Endothelial cell of umbilical vein (primary cell): ENCODE data around the gene BCL2. TPM values are rescaled to one million over a fixed set of nuclear protein-coding genes. Genes with fewer than 3 reads are reported as not detected.

Experiments used
- BruUV-seq: library from RNA; stranded (reverse); fragments of 400-500 nt; replicated peaks from 2 replicates; lab custom pipeline; 2021; lab: Mats Ljungman, UMichigan
- CTCF ChIA-PET: fragments of 300-600, 350-600 bp; sonication (Branson Sonifier 250); formaldehyde crosslinking; loops from one replicate; lab custom pipeline; 2021; ENCODE audit warnings: antibody characterized with exemption, inconsistent platforms; lab: Charles Lee
- POLR2A ChIA-PET: fragments of 300-600, 350-600 bp; sonication (Branson Sonifier 250); formaldehyde crosslinking; loops from one replicate; lab custom pipeline; 2021; ENCODE audit warnings: antibody characterized with exemption, inconsistent platforms; lab: Charles Lee
- DNase-seq: peaks from one replicate; pipeline ENCODE4 v3.0.0-alpha.2; 2011; ENCODE audit warnings: low read depth, low spot score
- FAIRE-seq: peaks from 2 replicates; lab custom pipeline; 2011; peaks lifted over from hg19 to GRCh38; lab: Jason Lieb, UNC
- H2AFZ ChIP-seq: 2 replicates; pipeline ENCODE4 v1.6.0; 2012; ENCODE audit warnings: low read depth, low read length, control low read depth, inconsistent platforms
- H3K27ac ChIP-seq: 2 replicates; pipeline ENCODE4 v1.5.1; 2011; ENCODE audit warnings: low read depth, mild to moderate bottlenecking, control low read depth, low read length, moderate library complexity; ENCODE audit not compliant: insufficient read depth
- H3K27me3 ChIP-seq, 2 experiments: 2 replicates each; pipeline versions ENCODE4 v1.6.0 to v1.6.1; 2011; ENCODE audit warnings: low read length in 2 of 2, mixed read lengths in 1 of 2; ENCODE audit not compliant: control insufficient read depth in 2 of 2, insufficient read depth in 2 of 2
- H3K36me3 ChIP-seq, 2 experiments: 2 replicates in 1 of 2; 3 replicates in 1 of 2; pipeline ENCODE4 v1.5.1; 2011; ENCODE audit warnings: low read length in 2 of 2, mild to moderate bottlenecking in 1 of 2, moderate library complexity in 1 of 2; ENCODE audit not compliant: control insufficient read depth in 2 of 2, insufficient read depth in 2 of 2; ENCODE audit errors: extremely low read depth in 1 of 2
- H3K4me1 ChIP-seq: 3 replicates; pipeline ENCODE4 v1.5.1; 2011; ENCODE audit warnings: mild to moderate bottlenecking, low read length; ENCODE audit not compliant: control insufficient read depth, insufficient read depth; ENCODE audit errors: extremely low read depth
- H3K4me2 ChIP-seq: 2 replicates; pipeline ENCODE4 v1.6.1; 2011; ENCODE audit warnings: low read length, control low read depth, mixed read lengths; ENCODE audit not compliant: insufficient read depth
- H3K4me3 ChIP-seq, 3 experiments: fragments of 200-600 bp in 1 of 3; sonication (generic), shearing (Covaris generic) in 1 of 3; replicated peaks in 1 of 3; 2 replicates each; pipeline ENCODE4 v1.5.1; 2011 to 2016; ENCODE audit warnings: control low read depth in 3 of 3, low read length in 3 of 3, mild to moderate bottlenecking in 2 of 3, inconsistent platforms in 1 of 3, low read depth in 1 of 3, moderate library complexity in 1 of 3; ENCODE audit not compliant: insufficient read depth in 1 of 3
- H3K79me2 ChIP-seq: 2 replicates; pipeline ENCODE4 v1.6.0; 2012; ENCODE audit warnings: low read length, inconsistent platforms; ENCODE audit not compliant: control insufficient read depth, insufficient read depth
- H3K9ac ChIP-seq: replicated peaks from 2 replicates; pipeline ENCODE3; 2011; ENCODE audit warnings: low read length, control low read depth; ENCODE audit not compliant: insufficient read depth; ENCODE audit errors: extremely low read depth
- H3K9me1 ChIP-seq: replicated peaks from 3 replicates; pipeline ENCODE4 v1.6.0; 2011; ENCODE audit warnings: mild to moderate bottlenecking, low read length; ENCODE audit not compliant: control insufficient read depth, insufficient read depth; ENCODE audit errors: extremely low read depth
- H3K9me3 ChIP-seq: replicated peaks from 2 replicates; pipeline ENCODE4 v1.5.1; 2012; ENCODE audit warnings: low read length, inconsistent platforms; ENCODE audit not compliant: control insufficient read depth, insufficient read depth
- H4K20me1 ChIP-seq: replicated peaks from 2 replicates; pipeline ENCODE3; 2011; ENCODE audit warnings: mild to moderate bottlenecking, low read length; ENCODE audit not compliant: control insufficient read depth, insufficient read depth; ENCODE audit errors: extremely low read depth
- EZH2 ChIP-seq: IDR thresholded peaks from 2 replicates; pipeline ENCODE4 v1.6.1; 2012; ENCODE audit warnings: borderline replicate concordance, low read depth, mild to moderate bottlenecking, moderate library complexity, low read length, inconsistent platforms; ENCODE audit not compliant: severe bottlenecking
- FOS ChIP-seq: IDR thresholded peaks from 2 replicates; pipeline ENCODE4 v1.6.1; 2011; ENCODE audit warnings: mild to moderate bottlenecking, low read length, moderate library complexity, borderline replicate concordance; ENCODE audit not compliant: insufficient read depth
- GATA2 ChIP-seq: IDR thresholded peaks from 2 replicates; pipeline ENCODE4 v1.7.0; 2011; ENCODE audit warnings: low read depth, mild to moderate bottlenecking, moderate library complexity, mixed read lengths, low read length; ENCODE audit not compliant: insufficient read length, insufficient read depth
- JUN ChIP-seq: IDR thresholded peaks from 2 replicates; pipeline ENCODE4 v1.6.1; 2011; ENCODE audit warnings: borderline replicate concordance, low read depth; ENCODE audit not compliant: insufficient read length, insufficient read depth
- MAX ChIP-seq: IDR thresholded peaks from 2 replicates; pipeline ENCODE4 v1.6.1; 2011; ENCODE audit not compliant: insufficient read depth, insufficient read length
- MYC ChIP-seq: IDR thresholded peaks from one replicate; pipeline ENCODE4 v1.6.1; 2011; ENCODE audit warnings: mild to moderate bottlenecking, low read depth, low read length
- POLR2A ChIP-seq: IDR thresholded peaks from 2 replicates; pipeline ENCODE4 v1.6.1; 2012; ENCODE audit warnings: low read depth, mild to moderate bottlenecking, control low read depth, low read length
- POLR2AphosphoS5 ChIP-seq: IDR thresholded peaks from 2 replicates; pipeline ENCODE4 v1.6.1; 2012; ENCODE audit warnings: low read depth, mild to moderate bottlenecking, control low read depth, low read length, moderate library complexity; ENCODE audit not compliant: insufficient read depth
- dilution Hi-C: fragments of 300-500 bp; cut with MboI; formaldehyde crosslinking; loops from one replicate; pipeline ENCODE4 v1.15.0; 2019; ENCODE audit warnings: low sequenced_read_pairs; ENCODE audit not compliant: extremely low pct_ligation_motif_present
- intact Hi-C: fragments of 100-400 bp; cut with micrococcal nuclease; formaldehyde crosslinking; loops from one replicate; pipeline ENCODE4 v1.10.0; 2022
- polyA plus RNA-seq, 4 experiments: library from polyadenylated mRNA; depleted of rRNA in 3 of 4; stranded (reverse) in 3 of 4; unstranded in 1 of 4; fragments of >200 nt; gene quantifications; 2 replicates each; pipeline versions ENCODE4 v1.2.1 to v1.2.3, GENCODE V29; 2011 to 2012; ENCODE audit warnings: missing spikeins in 1 of 4
- total RNA-seq: library from RNA; stranded (reverse); gene quantifications from 2 replicates; pipeline ENCODE4 v1.2.3, GENCODE V29; 2021
- TF ChIP-seq, protein P1 (sequence below), 2 donors: IDR thresholded peaks; 1 replicate in 1 of 2; 2 replicates in 1 of 2; pipeline ENCODE4 v1.5.1; 2011; ENCODE audit warnings: low read length in 2 of 2, mild to moderate bottlenecking in 2 of 2, moderate library complexity in 2 of 2, control low read depth in 1 of 2, inconsistent platforms in 1 of 2, low read depth in 1 of 2; ENCODE audit not compliant: insufficient read depth in 1 of 2; ENCODE audit errors: extremely low read depth in 1 of 2

BCL2 gene
- total and polyA plus RNA-seq, 2 donors (not counting 3 experiments of a cell fraction or from before 2014, with no cell fraction given), result 0.35 to 5.0 TPM

DNA sequence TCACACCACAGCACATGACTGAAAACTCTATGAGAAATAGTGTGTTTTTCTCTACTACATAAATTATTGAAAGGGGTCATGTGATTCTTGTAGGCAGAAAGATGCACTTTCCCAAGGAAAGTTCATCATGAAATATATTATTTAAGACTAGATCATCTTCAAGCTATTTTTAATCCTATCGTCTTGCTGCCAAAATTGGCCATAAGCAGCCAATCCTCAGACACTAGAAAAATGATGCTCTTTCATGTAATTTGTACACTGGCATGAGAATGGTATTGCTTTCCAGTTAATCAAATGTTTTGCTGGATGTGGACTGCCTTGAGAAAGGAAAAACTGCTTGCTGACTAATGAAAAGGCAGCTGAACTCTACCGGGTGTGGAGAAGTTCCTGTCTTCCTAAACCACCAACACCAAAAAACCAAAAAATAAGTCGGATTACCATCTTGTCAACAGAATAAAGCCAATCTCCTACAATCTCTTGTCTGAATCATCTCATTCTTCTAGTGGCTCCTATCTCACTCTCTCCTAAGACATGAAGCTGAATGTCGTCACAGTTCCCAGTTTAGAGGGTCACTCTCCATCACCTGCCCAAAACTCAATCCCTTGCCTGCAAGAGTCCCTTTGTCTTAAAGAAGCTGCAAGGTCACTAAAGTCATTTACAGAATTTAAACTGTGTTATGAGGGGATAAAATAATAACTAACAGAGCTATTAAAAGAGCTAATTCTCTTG, 5.3 kb downstream of the BCL2 start:
- intact Hi-C loops, result loop anchor here (10.0 kb wide), 1 partner anchor 719 kb away; no protein-coding TSS in a partner anchor
- dilution Hi-C loops, result no loop called here
- TF ChIP-seq GATA2, result no peak
- no peak for TF ChIP-seq MAX
- TF ChIP-seq, protein P1, sequence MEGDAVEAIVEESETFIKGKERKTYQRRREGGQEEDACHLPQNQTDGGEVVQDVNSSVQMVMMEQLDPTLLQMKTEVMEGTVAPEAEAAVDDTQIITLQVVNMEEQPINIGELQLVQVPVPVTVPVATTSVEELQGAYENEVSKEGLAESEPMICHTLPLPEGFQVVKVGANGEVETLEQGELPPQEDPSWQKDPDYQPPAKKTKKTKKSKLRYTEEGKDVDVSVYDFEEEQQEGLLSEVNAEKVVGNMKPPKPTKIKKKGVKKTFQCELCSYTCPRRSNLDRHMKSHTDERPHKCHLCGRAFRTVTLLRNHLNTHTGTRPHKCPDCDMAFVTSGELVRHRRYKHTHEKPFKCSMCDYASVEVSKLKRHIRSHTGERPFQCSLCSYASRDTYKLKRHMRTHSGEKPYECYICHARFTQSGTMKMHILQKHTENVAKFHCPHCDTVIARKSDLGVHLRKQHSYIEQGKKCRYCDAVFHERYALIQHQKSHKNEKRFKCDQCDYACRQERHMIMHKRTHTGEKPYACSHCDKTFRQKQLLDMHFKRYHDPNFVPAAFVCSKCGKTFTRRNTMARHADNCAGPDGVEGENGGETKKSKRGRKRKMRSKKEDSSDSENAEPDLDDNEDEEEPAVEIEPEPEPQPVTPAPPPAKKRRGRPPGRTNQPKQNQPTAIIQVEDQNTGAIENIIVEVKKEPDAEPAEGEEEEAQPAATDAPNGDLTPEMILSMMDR (IDR thresholded peaks at IDR 0.05; ENCODE audit: extremely low read depth in 1 of 2, insufficient read depth in 1 of 2, low read depth in 1 of 2, low read length in 2 of 2), result no peak
- TF ChIP-seq JUN, result no peak
- TF ChIP-seq FOS, result no peak
- no peak for TF ChIP-seq POLR2AphosphoS5
- no peak for TF ChIP-seq EZH2
- TF ChIP-seq POLR2A, result no peak
- no peak for TF ChIP-seq MYC
- Histone ChIP-seq H3K9ac (no peak overlapping the region), H3K79me2 (no peaks in the 10 kb centered on the region), H3K9me1 (no peaks in the 10 kb centered on the region), H3K4me3 (no peak overlapping the region), H3K9me3 (no peaks in the 10 kb centered on the region), H3K4me1 (peaks cover 13% of the 10 kb centered on the region), H4K20me1 (no peaks in the 10 kb centered on the region), H3K27me3 (peaks cover 0 to 9% of the 10 kb centered on the region in 2 experiments), H3K4me2 (no peak overlapping the region), H3K36me3 (no peaks in the 10 kb centered on the region), H3K27ac (no peak overlapping the region), H2AFZ (no peak overlapping the region)
- no TSS peak for BruUV-seq
- DNase-seq, result no peak
- no peak for FAIRE-seq
- ChIA-PET POLR2A (interaction anchor here (0.6 kb wide), 1 partner anchor 84 kb away, joined by 3 read pairs; no protein-coding TSS in a partner anchor), CTCF (interaction anchor here (1.0 to 1.5 kb wide), 4 partner anchors 9 to 298 kb away, joined by 3 to 10 read pairs (median 4); no protein-coding TSS in a partner anchor)
